Stomach (tissue), 9 donors: Measurements from ENCODE around the gene KRT34. TPM values are rescaled to one million over a fixed set of nuclear protein-coding genes. Genes with fewer than 3 reads are reported as not detected.

Experiments used
- DNase-seq, 2 donors: peaks; one replicate each; pipeline versions ENCODE4 v3.0.0 to v3.0.0-alpha.2; 2013 to 2019
- H3K27ac ChIP-seq, 5 donors: fragments of 200-600 bp in 4 of 5; sonication (generic) in 4 of 5; one replicate each; pipeline ENCODE4 v1.5.1; 2013 to 2019; ENCODE audit warnings: mild to moderate bottlenecking in 1 of 5, moderate library complexity in 1 of 5
- H3K27me3 ChIP-seq, 3 donors: fragments of 200-600 bp; sonication (generic); one replicate each; pipeline ENCODE4 v1.5.1; 2017 to 2019; ENCODE audit warnings: mixed run types in 1 of 3
- H3K36me3 ChIP-seq, 4 donors: fragments of 200-600 bp; sonication (generic); 1 replicate in 3 of 4; 2 replicates in 1 of 4; pipeline ENCODE4 v1.5.1; 2016 to 2019
- H3K4me1 ChIP-seq, 4 donors: fragments of 200-600 bp; sonication (generic); one replicate each; pipeline ENCODE4 v1.5.1; 2016 to 2019
- H3K4me3 ChIP-seq, 4 donors: fragments of 200-600 bp; sonication (generic) in 3 of 4; one replicate each; pipeline ENCODE4 v1.5.1; 2016 to 2019; ENCODE audit warnings: mild to moderate bottlenecking in 1 of 4
- H3K9me3 ChIP-seq, 4 donors: fragments of 200-600 bp; sonication (generic); one replicate each; pipeline ENCODE4 v1.5.1; 2016 to 2019
- CTCF ChIP-seq, 7 experiments: fragments of 450-650 bp in 4 of 7; fragments of 200-600 bp in 3 of 7; sonication (generic) in 3 of 7; IDR thresholded peaks; one replicate each; pipeline ENCODE4 v1.5.1; 2016 to 2019; ENCODE audit warnings: antibody characterized with exemption in 7 of 7, control low read depth in 2 of 7, mild to moderate bottlenecking in 1 of 7
- EP300 ChIP-seq: sonication (generic); formaldehyde crosslinking; IDR thresholded peaks from one replicate; pipeline ENCODE4 v1.6.1; 2017; ENCODE audit warnings: antibody characterized with exemption
- POLR2A ChIP-seq, 4 donors: fragments of 450-650 bp; IDR thresholded peaks; one replicate each; pipeline ENCODE4 v1.6.1; 2016; ENCODE audit warnings: antibody characterized with exemption in 4 of 4, control low read depth in 2 of 4, mild to moderate bottlenecking in 1 of 4, moderate library complexity in 1 of 4
- POLR2AphosphoS5 ChIP-seq, 3 donors: sonication (generic); formaldehyde crosslinking; IDR thresholded peaks; one replicate each; pipeline ENCODE4 v1.6.1; 2016; ENCODE audit warnings: antibody characterized with exemption in 3 of 3
- WGBS, 5 donors: extraction: QIAGEN DNeasy Blood & Tissue Kit in 3 of 5; methylation state at CpG; one replicate each; pipeline versions ENCODE4 v1.1.5 to v1.1.7; 2013 to 2018; 5-methylcytosine and 5-hydroxymethylcytosine counted together
- intact Hi-C: fragments of 100-400 bp; cut with DNase I; formaldehyde crosslinking; loops from one replicate; pipeline ENCODE4 v1.15.1; 2023; ENCODE audit warnings: low total_unique reads
- polyA plus RNA-seq, 3 donors: library from polyadenylated mRNA; stranded (reverse); fragments of 200-250 nt; gene quantifications; one replicate each; pipeline ENCODE4 v1.2.3, GENCODE V29; 2013
- total RNA-seq, 5 donors: library from RNA; depleted of rRNA; stranded (reverse); fragments of >200 nt; gene quantifications; one replicate each; pipeline versions ENCODE4 v1.1.0 to v1.2.3, GENCODE V29; 2014 to 2016
- donor health status: healthy with polysubstance abuse.
- donor health status: Bipolar disorder and iron deficiency.
- donor health status: healthy.

Gene KRT34
- total and polyA plus RNA-seq, 8 donors = 0.20 TPM; not detected in 7

- no peaks in the 10 kb centered on the region for H3K36me3 ChIP-seq
- WGBS, 5 donors = 69 to 80% (median 75%) methylated on average over 7 of the region's 7 CpGs
- no peak for TF ChIP-seq CTCF (IDR thresholded peaks at IDR 0.05)
- no peak for TF ChIP-seq EP300
- no peak for TF ChIP-seq POLR2A (IDR thresholded peaks at IDR 0.05)
- TF ChIP-seq POLR2AphosphoS5 (IDR thresholded peaks at IDR 0.05) = no peak
- no peak for DNase-seq
- intact Hi-C loops = no loop called here
- H3K27ac ChIP-seq = no peak overlapping the region
- no peak overlapping the region for H3K4me3 ChIP-seq
- no peaks in the 10 kb centered on the region for H3K27me3 ChIP-seq
- H3K9me3 ChIP-seq = peaks cover 0 to 17% (median 10%) of the 10 kb centered on the region in 4 donors
- peaks cover 0 to 12% (median 6%) of the 10 kb centered on the region in 4 donors for H3K4me1 ChIP-seq
These were observed 40.9 kb downstream of the KRT34 start for GRCh38 chr17:41340934-41341861.

- no peak for DNase-seq
- no peak overlapping the region for H3K4me3 ChIP-seq
- H3K9me3 ChIP-seq = peaks cover 0 to 17% (median 10%) of the 10 kb centered on the region in 4 donors
- H3K27ac ChIP-seq = no peak overlapping the region
- WGBS, 5 donors = 45 to 53% (median 47%) methylated on average over 3 of the region's 3 CpGs
- no peaks in the 10 kb centered on the region for H3K36me3 ChIP-seq
- TF ChIP-seq POLR2A (IDR thresholded peaks at IDR 0.05) (no peak), POLR2AphosphoS5 (IDR thresholded peaks at IDR 0.05) (no peak), CTCF (IDR thresholded peaks at IDR 0.05) (no peak), EP300 (no peak)
- peaks cover 0 to 12% (median 6%) of the 10 kb centered on the region in 4 donors for H3K4me1 ChIP-seq
- intact Hi-C loops = no loop called here
- no peaks in the 10 kb centered on the region for H3K27me3 ChIP-seq
These were observed 41.6 kb downstream of the KRT34 start for GRCh38 chr17:41340494-41340893.

- H3K27ac ChIP-seq = no peak overlapping the region
These were observed 42.4 kb downstream of the KRT34 start for GRCh38 chr17:41339571-41340172.

More at GRCh38 chr17:41339571-41340172, 42.4 kb downstream of the KRT34 start:
- peaks cover 0 to 17% (median 10%) of the 10 kb centered on the region in 4 donors for H3K9me3 ChIP-seq
- DNase-seq = no peak
- WGBS, 5 donors = 49 to 74% (median 50%) methylated on average over 2 of the region's 2 CpGs
- peaks cover 0 to 12% (median 6%) of the 10 kb centered on the region in 4 donors for H3K4me1 ChIP-seq
- intact Hi-C loops = no loop called here
- TF ChIP-seq CTCF (IDR thresholded peaks at IDR 0.05) = no peak
- no peak for TF ChIP-seq POLR2A (IDR thresholded peaks at IDR 0.05)
- no peak for TF ChIP-seq POLR2AphosphoS5 (IDR thresholded peaks at IDR 0.05)
- TF ChIP-seq EP300 = no peak
- H3K36me3 ChIP-seq = no peaks in the 10 kb centered on the region
- no peaks in the 10 kb centered on the region for H3K27me3 ChIP-seq
- no peak overlapping the region for H3K4me3 ChIP-seq
